Neuron (in vitro differentiated cells): ENCODE data around the gene DRAM1.

ENCODE experiments used
- H2AFZ ChIP-seq: one replicate; pipeline ENCODE4 v1.6.1; 2013; ENCODE audit warnings: low read depth, mild to moderate bottlenecking, inconsistent platforms, low read length, moderate library complexity
- H3K27me3 ChIP-seq: one replicate; pipeline ENCODE4 v1.6.1; 2013; ENCODE audit warnings: low read length; ENCODE audit not compliant: insufficient read depth
- H3K36me3 ChIP-seq: one replicate; pipeline ENCODE4 v1.6.1; 2013; ENCODE audit warnings: low read length; ENCODE audit not compliant: insufficient read depth
- H3K4me1 ChIP-seq: one replicate; pipeline ENCODE4 v1.6.1; 2013; ENCODE audit warnings: low read length; ENCODE audit not compliant: insufficient read depth
- H3K4me3 ChIP-seq: 2 replicates; pipeline ENCODE4 v1.5.1; 2013; ENCODE audit warnings: mild to moderate bottlenecking, low read length, moderate library complexity
- H3K9me3 ChIP-seq: one replicate; pipeline ENCODE4 v1.6.1; 2013; ENCODE audit warnings: low read length

Gene DRAM1

DNA sequence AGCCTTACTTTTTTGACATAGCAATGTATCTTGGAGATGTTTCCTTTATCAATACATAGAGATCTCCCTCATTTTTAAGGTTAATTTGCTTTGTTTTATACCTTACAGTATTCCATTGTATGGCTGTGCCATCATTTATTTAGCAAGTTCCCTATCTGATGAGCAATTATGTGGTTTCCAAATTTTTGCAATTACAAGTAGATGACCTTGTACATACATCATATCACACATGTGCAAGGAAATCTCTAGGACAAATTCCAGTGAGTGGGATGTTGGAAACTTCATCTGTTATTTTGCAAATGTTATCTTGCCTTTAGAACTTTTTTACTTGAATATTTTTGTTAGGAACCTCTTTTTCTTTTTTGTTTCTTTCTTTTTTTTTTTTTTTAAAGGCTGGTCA, 49.7 kb downstream of the DRAM1 start:
- Histone ChIP-seq H3K4me1 (no peaks in the 10 kb centered on the region), H3K36me3 (no peaks in the 10 kb centered on the region), H3K4me3 (no peak overlapping the region), H2AFZ (no peak overlapping the region), H3K9me3 (no peaks in the 10 kb centered on the region), H3K27me3 (no peaks in the 10 kb centered on the region)

- Histone ChIP-seq H3K9me3 (no peaks in the 10 kb centered on the region), H3K4me1 (no peaks in the 10 kb centered on the region), H3K4me3 (no peak overlapping the region), H3K36me3 (no peaks in the 10 kb centered on the region), H2AFZ (no peak overlapping the region), H3K27me3 (no peaks in the 10 kb centered on the region)
These were observed 50.6 kb downstream of the DRAM1 start for GRCh38 chr12:101927999-101928398.

- Histone ChIP-seq H2AFZ (no peak overlapping the region), H3K27me3 (no peaks in the 10 kb centered on the region), H3K9me3 (no peaks in the 10 kb centered on the region), H3K4me3 (no peak overlapping the region), H3K36me3 (no peaks in the 10 kb centered on the region), H3K4me1 (no peaks in the 10 kb centered on the region)
These were observed 51.2 kb downstream of the DRAM1 start for GRCh38 chr12:101928556-101928955.

DNA sequence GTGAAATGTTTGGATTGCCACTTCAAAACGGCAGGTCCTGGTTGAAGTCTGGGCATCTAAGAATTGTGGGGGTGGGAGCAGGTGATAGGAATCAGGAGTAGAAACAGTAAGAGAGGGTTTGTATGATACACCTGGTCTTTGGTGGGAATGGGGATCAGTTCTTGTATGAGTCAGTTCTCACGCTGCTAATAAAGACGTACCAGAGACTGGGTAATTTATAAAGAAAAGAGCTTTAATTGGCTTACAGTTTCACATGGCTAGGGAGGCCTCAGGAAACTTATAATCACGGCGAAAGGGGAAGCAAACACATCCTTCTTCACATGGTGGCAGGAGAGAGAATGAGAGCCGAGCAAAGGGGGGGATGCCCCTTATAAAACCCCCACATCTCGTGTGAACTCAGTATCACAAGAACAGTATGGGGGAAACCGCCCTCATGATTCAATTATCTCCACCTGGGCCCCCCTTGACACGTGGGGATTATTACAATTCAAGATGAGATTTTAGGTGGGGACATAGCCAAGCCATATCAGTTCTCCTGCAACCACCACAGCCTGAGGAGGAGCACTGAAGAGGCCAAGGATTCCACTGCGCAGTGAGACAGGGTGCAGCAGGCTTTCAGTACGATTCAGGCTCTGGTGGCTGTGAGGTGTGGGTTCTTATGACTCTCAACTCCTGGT, 52.1 kb downstream of the DRAM1 start:
- no peaks in the 10 kb centered on the region for H3K36me3 ChIP-seq

DNA sequence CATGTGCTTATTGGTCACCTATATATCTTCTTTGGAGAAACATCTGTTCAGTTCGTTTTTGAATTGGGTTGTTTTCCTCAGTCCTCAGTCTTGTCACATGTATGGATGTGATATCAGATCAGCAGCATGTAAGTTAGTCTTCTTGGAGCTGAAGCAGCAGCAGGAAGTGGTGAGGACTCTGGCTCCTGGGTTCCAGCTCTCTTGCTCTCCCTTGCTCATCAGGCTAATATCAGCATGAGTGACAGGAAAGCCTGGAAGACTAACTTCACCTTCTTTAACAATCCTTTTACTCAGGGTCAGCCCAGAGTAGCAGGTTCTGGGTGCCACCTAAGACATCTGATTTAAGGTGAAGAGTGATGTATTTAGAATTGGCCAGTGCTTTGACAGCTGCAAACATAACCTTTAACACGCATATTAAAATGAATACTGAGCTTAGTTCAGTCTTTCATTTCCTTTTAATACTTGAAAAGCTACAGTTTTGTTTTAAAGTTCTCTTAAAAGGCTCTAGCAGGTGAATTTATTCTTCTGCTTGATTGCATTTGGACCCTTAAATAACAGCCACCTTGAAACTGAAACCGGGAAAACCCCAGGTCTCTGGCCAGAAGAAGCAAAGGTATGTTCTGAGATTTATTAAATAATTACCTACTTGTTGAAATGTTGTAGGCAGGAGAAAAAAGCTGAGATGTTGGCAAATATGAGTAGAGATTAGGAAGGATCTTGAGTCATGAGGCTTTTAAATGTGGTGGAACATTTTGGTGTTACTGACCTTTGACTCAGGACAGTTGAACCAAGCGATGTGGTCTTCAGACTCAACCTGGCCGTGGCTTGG, 54.3 kb downstream of the DRAM1 start:
- H2AFZ ChIP-seq, result no peak overlapping the region
- H3K27me3 ChIP-seq, result peaks cover 3% of the 10 kb centered on the region
- H3K4me1 ChIP-seq, result no peaks in the 10 kb centered on the region
- no peaks in the 10 kb centered on the region for H3K36me3 ChIP-seq
- H3K4me3 ChIP-seq, result no peak overlapping the region
- no peaks in the 10 kb centered on the region for H3K9me3 ChIP-seq

More for the DNA sequence above, 52.1 kb downstream of the DRAM1 start:
- no peaks in the 10 kb centered on the region for H3K4me1 ChIP-seq
- no peak overlapping the region for H2AFZ ChIP-seq
- H3K4me3 ChIP-seq, result no peak overlapping the region
- no peaks in the 10 kb centered on the region for H3K9me3 ChIP-seq
- no peaks in the 10 kb centered on the region for H3K27me3 ChIP-seq

DNA sequence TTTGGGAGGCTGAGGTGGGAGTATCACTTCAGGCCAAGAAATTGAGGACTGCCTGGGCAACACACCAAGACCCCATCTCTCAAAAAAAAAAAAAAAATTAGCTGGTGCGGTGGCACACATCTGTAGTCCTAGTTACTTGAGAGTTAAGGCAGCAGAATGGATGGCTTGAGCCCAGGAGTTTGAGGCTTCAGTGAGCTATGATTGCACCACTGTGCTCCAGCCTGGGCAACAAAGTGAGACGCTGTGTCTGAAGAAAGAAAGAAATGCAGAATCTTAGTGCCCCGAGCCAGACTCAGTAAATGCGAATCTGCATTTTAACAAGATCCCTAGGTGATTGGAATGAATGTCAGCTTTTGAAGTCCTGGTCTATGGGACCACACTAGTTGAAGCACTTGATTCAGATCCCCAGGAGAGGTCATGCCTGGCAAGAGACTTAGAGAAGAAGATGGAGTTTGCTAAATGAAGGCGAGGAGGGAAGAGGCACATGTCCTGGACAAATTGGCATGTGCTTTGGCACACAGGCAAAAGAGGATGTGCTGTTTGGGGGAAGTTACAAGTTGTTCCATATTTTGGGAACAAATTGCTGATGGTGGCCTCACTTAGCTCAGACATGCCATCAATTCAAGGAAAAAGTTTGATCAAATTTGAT, 56.6 kb downstream of the DRAM1 start:
- no peak overlapping the region for H3K4me3 ChIP-seq
- no peaks in the 10 kb centered on the region for H3K9me3 ChIP-seq

DNA sequence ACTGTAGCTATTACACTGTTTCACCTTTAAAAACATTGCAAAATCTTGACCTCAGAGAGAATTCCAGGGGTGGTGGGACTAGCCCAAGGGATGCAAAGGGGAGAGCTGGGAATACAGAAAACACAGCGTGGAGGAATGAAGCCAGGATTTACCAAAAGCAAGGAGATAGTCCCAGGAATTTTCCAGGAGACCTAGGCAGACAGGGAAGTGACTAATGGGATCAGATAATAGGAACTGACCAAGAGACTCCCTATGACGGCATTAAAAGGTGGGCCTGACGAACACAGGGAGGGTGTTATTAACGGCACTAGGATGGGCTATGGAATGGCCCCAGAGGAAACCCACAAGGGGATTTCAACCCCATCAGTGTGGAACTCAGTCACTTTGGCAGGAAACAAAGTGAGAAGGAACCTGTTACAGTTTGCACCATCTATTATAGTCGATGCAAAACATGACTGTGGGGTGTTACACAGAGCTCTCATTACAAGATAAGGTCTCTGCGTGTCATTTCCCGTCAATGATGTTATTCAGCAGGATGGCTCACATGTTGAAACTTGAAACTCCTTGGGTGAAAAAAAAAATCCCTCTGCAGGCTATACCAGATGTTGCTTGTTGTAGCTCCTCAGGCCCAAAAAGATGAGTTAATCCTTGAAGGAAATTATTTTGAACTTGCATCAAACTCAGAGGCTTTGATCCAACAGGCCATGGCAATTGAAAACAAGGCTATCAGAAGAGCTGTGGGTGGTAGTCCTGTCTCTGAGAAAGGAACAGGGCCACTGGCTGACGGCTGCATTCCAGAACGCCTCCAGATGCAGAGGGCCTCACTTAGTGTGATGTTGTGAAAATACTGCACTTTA, 58.7 kb downstream of the DRAM1 start:
- Histone ChIP-seq H3K27me3 (peaks cover 4% of the 10 kb centered on the region), H3K9me3 (no peaks in the 10 kb centered on the region), H3K4me1 (peaks cover 3% of the 10 kb centered on the region), H3K4me3 (no peak overlapping the region), H2AFZ (no peak overlapping the region), H3K36me3 (no peaks in the 10 kb centered on the region)

More for the DNA sequence above, 56.6 kb downstream of the DRAM1 start:
- Histone ChIP-seq H3K36me3 (no peaks in the 10 kb centered on the region), H3K4me1 (no peaks in the 10 kb centered on the region), H2AFZ (no peak overlapping the region), H3K27me3 (peaks cover 4% of the 10 kb centered on the region)

- Histone ChIP-seq H3K36me3 (no peaks in the 10 kb centered on the region), H2AFZ (no peak overlapping the region), H3K4me3 (no peak overlapping the region), H3K27me3 (peaks cover 4% of the 10 kb centered on the region), H3K9me3 (no peaks in the 10 kb centered on the region), H3K4me1 (peaks cover 3% of the 10 kb centered on the region)
These were observed 61.9 kb downstream of the DRAM1 start for GRCh38 chr12:101939306-101939705.

DNA sequence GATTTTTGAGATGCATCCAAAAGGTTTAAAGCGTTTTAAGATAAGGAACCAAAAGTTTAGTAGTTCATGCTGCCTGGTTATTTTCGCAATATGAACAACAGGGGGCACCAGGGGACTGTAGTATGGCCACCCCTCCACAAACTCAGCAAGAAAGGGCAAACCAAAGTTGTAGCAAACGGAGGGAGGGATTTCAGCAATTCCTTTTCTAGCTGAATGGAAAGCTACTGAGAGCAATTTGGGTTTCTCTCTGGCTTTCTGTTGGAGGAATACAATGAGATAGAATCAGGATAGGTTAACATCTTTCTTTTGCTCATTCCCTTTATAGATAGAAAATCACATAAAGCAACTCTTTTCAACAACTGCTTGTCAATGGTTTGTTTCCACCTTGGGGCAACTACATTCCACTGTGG, 62.5 kb downstream of the DRAM1 start:
- Histone ChIP-seq H3K4me1 (peaks cover 3% of the 10 kb centered on the region), H3K4me3 (no peak overlapping the region), H3K27me3 (peaks cover 4% of the 10 kb centered on the region), H3K36me3 (no peaks in the 10 kb centered on the region), H3K9me3 (no peaks in the 10 kb centered on the region), H2AFZ (no peak overlapping the region)

DNA sequence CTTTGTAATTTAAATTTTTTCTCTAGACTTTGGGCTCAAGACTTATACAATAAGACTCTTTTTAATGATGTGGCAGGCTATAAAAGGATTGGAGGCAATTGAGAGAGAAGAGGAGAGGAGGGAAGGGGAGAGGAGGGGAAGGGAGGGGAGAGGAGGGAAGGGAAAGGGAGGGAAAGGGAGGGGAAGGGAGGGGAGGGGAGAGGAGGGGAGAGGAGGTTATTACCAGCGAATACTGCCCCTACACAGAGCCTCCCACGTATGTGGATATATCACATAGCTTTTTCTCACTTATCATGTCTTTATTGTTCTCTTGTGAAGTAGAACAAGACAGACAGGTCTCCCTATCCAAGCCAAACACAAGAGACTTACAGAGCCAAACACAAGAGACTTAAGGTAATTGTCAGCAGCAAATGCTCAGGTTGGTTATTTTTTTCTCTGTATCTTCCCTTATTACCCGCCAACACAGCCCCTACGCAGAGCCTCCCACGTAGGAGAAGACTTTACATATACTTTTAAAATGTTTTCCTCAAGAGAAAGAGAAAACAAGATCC, 63.1 kb downstream of the DRAM1 start:
- no peaks in the 10 kb centered on the region for H3K36me3 ChIP-seq
- H3K27me3 ChIP-seq, result peaks cover 4% of the 10 kb centered on the region
- H2AFZ ChIP-seq, result no peak overlapping the region
- H3K4me3 ChIP-seq, result no peak overlapping the region
- H3K4me1 ChIP-seq, result peaks cover 5% of the 10 kb centered on the region
- no peaks in the 10 kb centered on the region for H3K9me3 ChIP-seq

- Histone ChIP-seq H3K36me3 (no peaks in the 10 kb centered on the region), H3K27me3 (peaks cover 2% of the 10 kb centered on the region), H3K9me3 (no peaks in the 10 kb centered on the region), H3K4me1 (peaks cover 8% of the 10 kb centered on the region), H2AFZ (no peak overlapping the region), H3K4me3 (no peak overlapping the region)
These were observed 64.2 kb downstream of the DRAM1 start for GRCh38 chr12:101941306-101942249.

GRCh38 chr12:101942250-101942605, 64.8 kb downstream of the DRAM1 start:
- no peak overlapping the region for H3K4me3 ChIP-seq
- no peaks in the 10 kb centered on the region for H3K27me3 ChIP-seq
- H3K9me3 ChIP-seq, result no peaks in the 10 kb centered on the region
- H2AFZ ChIP-seq, result no peak overlapping the region
- H3K4me1 ChIP-seq, result peaks cover 8% of the 10 kb centered on the region
- no peaks in the 10 kb centered on the region for H3K36me3 ChIP-seq
